ENCODE results near the gene CPEB3.

DNA sequence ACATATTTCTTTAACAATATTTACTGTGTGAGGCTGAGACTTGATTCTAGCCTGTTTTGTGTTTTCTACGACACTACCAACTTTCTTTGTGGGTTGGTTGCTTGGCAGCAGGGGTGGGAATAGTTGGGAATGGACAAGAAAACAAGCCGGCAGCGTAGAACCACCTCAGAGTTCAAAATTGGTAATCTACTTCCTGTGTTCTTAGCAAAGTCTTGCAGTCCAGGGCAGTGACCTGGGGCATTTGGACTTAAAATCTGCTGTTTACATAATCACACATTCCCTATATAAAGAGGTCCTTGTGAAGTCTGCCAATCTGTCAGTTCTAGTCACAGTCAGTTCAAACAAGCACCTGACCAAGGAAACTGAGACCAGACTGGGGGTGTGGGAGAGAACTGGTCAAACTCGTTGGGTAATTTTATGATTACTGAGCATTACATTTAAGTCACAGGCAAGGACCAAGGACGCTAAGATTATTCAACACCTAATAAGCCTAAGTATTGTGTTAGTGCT, 167.9 kb downstream of the CPEB3 start:
- TF ChIP-seq CTCF (IDR thresholded peaks at IDR 0.05; ENCODE audit: borderline replicate concordance, extremely low read depth, low read length, poor library complexity, severe bottlenecking), result no peak
- no peak for TF ChIP-seq EZH2 (IDR thresholded peaks at IDR 0.05; ENCODE audit: borderline replicate concordance, low read depth, low read length, severe bottlenecking)
